Activated T-cell treated with anti-CD3 and anti-CD28 coated beads for 4 hours (primary cell): ENCODE data around the gene OR8B8.
A peak's percentile ranks its signal among the peaks of the same experiment; 100 is the strongest.
"Not testable (repeated sequence)": the region's sequence is repeated elsewhere in the genome, so short reads cannot be mapped to it uniquely, and the experiment has no call there.

Experiments
- DNase-seq: peaks from one replicate; pipeline ENCODE4 v3.0.0-alpha.2; 2020

The OR8B8 gene

GRCh38 chr11:124441081-124441480, 4.4 kb downstream of the OR8B8 start:
- DNase-seq, result no peak

GRCh38 chr11:124440608-124441007, 4.9 kb downstream of the OR8B8 start:
- DNase-seq, result no peak

- no peak for DNase-seq
Observed at GRCh38 chr11:124434699-124435098, 10.8 kb downstream of the OR8B8 start.

GRCh38 chr11:124429599-124429998, 15.9 kb downstream of the OR8B8 start:
- DNase-seq, result no peak

- DNase-seq, result no peak
Observed at GRCh38 chr11:124424384-124424921, 21.0 kb downstream of the OR8B8 start, which contains the start of gene OR8B4. Gene OR8B4 (minus strand): TSS chr11:124424871. CDS start chr11:124424871, 0 bp downstream.

- DNase-seq, result no peak
Observed at GRCh38 chr11:124421043-124421442, 24.5 kb downstream of the OR8B8 start.

GRCh38 chr11:124415356-124415923, 30.1 kb downstream of the OR8B8 start:
- no peak for DNase-seq

GRCh38 chr11:124409906-124410305, 35.6 kb downstream of the OR8B8 start:
- no peak for DNase-seq

- DNase-seq, result no peak
Observed at GRCh38 chr11:124405581-124405980, 39.9 kb downstream of the OR8B8 start.

- DNase-seq, result not testable (repeated sequence)
Observed at GRCh38 chr11:124403186-124403585, 42.3 kb downstream of the OR8B8 start.

GRCh38 chr11:124402326-124402922, 43.1 kb downstream of the OR8B8 start:
- peak; percentile 5 for DNase-seq

- no peak for DNase-seq
Observed at GRCh38 chr11:124398924-124399323, 46.6 kb downstream of the OR8B8 start, which contains the start of gene OR8B3. Gene OR8B3 (minus strand): TSS chr11:124399024. CDS start chr11:124397351, 1,673 bp downstream.

- not testable (repeated sequence) for DNase-seq
Observed at GRCh38 chr11:124396847-124397246, 48.6 kb downstream of the OR8B8 start.

- DNase-seq, result no peak
Observed at GRCh38 chr11:124394408-124394807, 51.1 kb downstream of the OR8B8 start.
